Measurements from ENCODE around the gene RHNO1. TPM values are rescaled to one million over a fixed set of nuclear protein-coding genes. Genes with fewer than 3 reads are reported as not detected.

Gene RHNO1
- total RNA-seq, 1 experiment from 2014 or later, result 77.9 TPM

GRCh38 chr12:2893007-2893406 lies 16.0 kb downstream of the RHNO1 start:
- peak in 1 of 2 experiments; percentile 83 for DNase-seq
- H3K9me3 ChIP-seq (ENCODE audit: insufficient read depth, low read depth), result no peaks in the 10 kb centered on the region
- H3K4me2 ChIP-seq, result peak overlapping the region; percentile 63
- CTCF ChIA-PET, result no interaction called here
- H3F3A ChIP-seq (ENCODE audit: insufficient read depth, low read depth), result peaks cover 42% of the 10 kb centered on the region
- intact Hi-C loops (cut with micrococcal nuclease; ENCODE audit: unreplicated experiment), result no loop called here
- no peaks in the 10 kb centered on the region for H3K36me3 ChIP-seq (ENCODE audit: low read depth)
- POLR2A ChIA-PET (ENCODE audit: unreplicated experiment), result interaction anchor here (0.7 kb wide), 1 partner anchor 124 kb away, joined by 6 read pairs; no protein-coding TSS in a partner anchor
- H3K9me2 ChIP-seq (ENCODE audit: insufficient read depth), result no peaks in the 10 kb centered on the region
- no TSS peak for BruUV-seq (replicated peaks)
- H2AFZ ChIP-seq, result no peak overlapping the region
- H4K20me1 ChIP-seq (ENCODE audit: insufficient read depth), result no peaks in the 10 kb centered on the region; the same call in none of the 2 replicates
- TF ChIP-seq EZH2 (IDR thresholded peaks at IDR 0.05; ENCODE audit: low read depth), result no peak
- TF ChIP-seq, protein P1, sequence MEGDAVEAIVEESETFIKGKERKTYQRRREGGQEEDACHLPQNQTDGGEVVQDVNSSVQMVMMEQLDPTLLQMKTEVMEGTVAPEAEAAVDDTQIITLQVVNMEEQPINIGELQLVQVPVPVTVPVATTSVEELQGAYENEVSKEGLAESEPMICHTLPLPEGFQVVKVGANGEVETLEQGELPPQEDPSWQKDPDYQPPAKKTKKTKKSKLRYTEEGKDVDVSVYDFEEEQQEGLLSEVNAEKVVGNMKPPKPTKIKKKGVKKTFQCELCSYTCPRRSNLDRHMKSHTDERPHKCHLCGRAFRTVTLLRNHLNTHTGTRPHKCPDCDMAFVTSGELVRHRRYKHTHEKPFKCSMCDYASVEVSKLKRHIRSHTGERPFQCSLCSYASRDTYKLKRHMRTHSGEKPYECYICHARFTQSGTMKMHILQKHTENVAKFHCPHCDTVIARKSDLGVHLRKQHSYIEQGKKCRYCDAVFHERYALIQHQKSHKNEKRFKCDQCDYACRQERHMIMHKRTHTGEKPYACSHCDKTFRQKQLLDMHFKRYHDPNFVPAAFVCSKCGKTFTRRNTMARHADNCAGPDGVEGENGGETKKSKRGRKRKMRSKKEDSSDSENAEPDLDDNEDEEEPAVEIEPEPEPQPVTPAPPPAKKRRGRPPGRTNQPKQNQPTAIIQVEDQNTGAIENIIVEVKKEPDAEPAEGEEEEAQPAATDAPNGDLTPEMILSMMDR (conservative IDR thresholded peaks at IDR 0.05), result no peak
- peaks cover 42% of the 10 kb centered on the region for H3K4me1 ChIP-seq (replicated peaks; ENCODE audit: insufficient read depth)
- peaks cover 49% of the 10 kb centered on the region for H3K79me2 ChIP-seq (ENCODE audit: low read depth)
- no peaks in the 10 kb centered on the region for H3K27me3 ChIP-seq (ENCODE audit: insufficient read depth, low read depth)
- peak overlapping the region; percentile 74 for H3K27ac ChIP-seq
- H3K4me3 ChIP-seq, result no peak overlapping the region

- H3F3A ChIP-seq (ENCODE audit: insufficient read depth, low read depth), result peaks cover 24% of the 10 kb centered on the region
- peak overlapping the region; percentile 73 for H3K27ac ChIP-seq
- peaks cover 56% of the 10 kb centered on the region for H3K79me2 ChIP-seq (ENCODE audit: low read depth)
- no peak for DNase-seq
- no TSS peak for BruUV-seq (replicated peaks)
- intact Hi-C loops (cut with micrococcal nuclease; ENCODE audit: unreplicated experiment), result no loop called here
- TF ChIP-seq, protein P1 (conservative IDR thresholded peaks at IDR 0.05), result no peak
- no peak for TF ChIP-seq EZH2 (IDR thresholded peaks at IDR 0.05; ENCODE audit: low read depth)
- POLR2A ChIA-PET (ENCODE audit: unreplicated experiment), result no interaction called here
- no peaks in the 10 kb centered on the region for H3K27me3 ChIP-seq (ENCODE audit: insufficient read depth, low read depth)
- no peaks in the 10 kb centered on the region for H3K9me3 ChIP-seq (ENCODE audit: insufficient read depth, low read depth)
- no peaks in the 10 kb centered on the region; the same call in none of the 2 replicates for H4K20me1 ChIP-seq (ENCODE audit: insufficient read depth)
- H3K9me2 ChIP-seq (ENCODE audit: insufficient read depth), result no peaks in the 10 kb centered on the region
- peaks cover 42% of the 10 kb centered on the region for H3K4me1 ChIP-seq (replicated peaks; ENCODE audit: insufficient read depth)
- H3K4me2 ChIP-seq, result peak overlapping the region; percentile 21
- CTCF ChIA-PET, result no interaction called here
- H2AFZ ChIP-seq, result no peak overlapping the region
- H3K4me3 ChIP-seq, result no peak overlapping the region
- H3K36me3 ChIP-seq (ENCODE audit: low read depth), result no peaks in the 10 kb centered on the region
These were observed 18.0 kb downstream of the RHNO1 start for GRCh38 chr12:2895051-2895451.

- no peaks in the 10 kb centered on the region for H3K9me3 ChIP-seq (ENCODE audit: insufficient read depth, low read depth)
- H3K79me2 ChIP-seq (ENCODE audit: low read depth), result peaks cover 60% of the 10 kb centered on the region
- H3K36me3 ChIP-seq (ENCODE audit: low read depth), result no peaks in the 10 kb centered on the region
- BruUV-seq (replicated peaks), result no TSS peak
- no peaks in the 10 kb centered on the region for H3K9me2 ChIP-seq (ENCODE audit: insufficient read depth)
- H3K4me2 ChIP-seq, result peak overlapping the region; percentile 21
- TF ChIP-seq, protein P1 (conservative IDR thresholded peaks at IDR 0.05), result no peak
- no peak for TF ChIP-seq EZH2 (IDR thresholded peaks at IDR 0.05; ENCODE audit: low read depth)
- H3K4me1 ChIP-seq (replicated peaks; ENCODE audit: insufficient read depth), result peaks cover 42% of the 10 kb centered on the region
- no peak overlapping the region for H3K4me3 ChIP-seq
- peak overlapping the region; percentile 73 for H3K27ac ChIP-seq
- DNase-seq, result peak in 1 of 2 experiments; percentile 80
- POLR2A ChIA-PET (ENCODE audit: unreplicated experiment), result no interaction called here
- H3K27me3 ChIP-seq (ENCODE audit: insufficient read depth, low read depth), result no peaks in the 10 kb centered on the region
- H2AFZ ChIP-seq, result no peak overlapping the region
- H3F3A ChIP-seq (ENCODE audit: insufficient read depth, low read depth), result peaks cover 24% of the 10 kb centered on the region
- intact Hi-C loops (cut with micrococcal nuclease; ENCODE audit: unreplicated experiment), result no loop called here
- CTCF ChIA-PET, result no interaction called here
- H4K20me1 ChIP-seq (ENCODE audit: insufficient read depth), result peaks cover 2% of the 10 kb centered on the region
These were observed 18.5 kb downstream of the RHNO1 start for GRCh38 chr12:2895511-2895910.
